Brain microvascular endothelial cell (primary cell): ENCODE results near the gene DNAJC16.
A peak's percentile ranks its signal among the peaks of the same experiment; 100 is the strongest.

Experiments used
- DNase-seq: peaks from one replicate; pipeline ENCODE4 v3.0.0-alpha.2; 2020
- H3K27ac ChIP-seq: fragments of 250-450 bp; sonication (Bioruptor Pico); 2 replicates; pipeline ENCODE4 v1.5.1; 2020; ENCODE audit warnings: mild to moderate bottlenecking, moderate library complexity
- H3K27me3 ChIP-seq: fragments of 250-450 bp; sonication (Bioruptor Pico); replicated peaks from 2 replicates; pipeline ENCODE4 v1.5.1; 2020; ENCODE audit warnings: mild to moderate bottlenecking
- H3K36me3 ChIP-seq: fragments of 250-450 bp; sonication (Bioruptor Pico); replicated peaks from 2 replicates; pipeline ENCODE4 v1.5.1; 2020; ENCODE audit warnings: mild to moderate bottlenecking
- H3K4me3 ChIP-seq: 2 replicates; pipeline ENCODE4 v1.5.1; 2011; ENCODE audit warnings: low read depth, mild to moderate bottlenecking, control low read depth, low read length, moderate library complexity
- in situ Hi-C: cut with HindIII; loops from 2 replicates; pipeline ENCODE4 v1.10.0; 2017; ENCODE audit warnings: low sequenced_read_pairs, low pct_ligation_motif_present
- TF ChIP-seq, protein P1 (sequence below): IDR thresholded peaks from 2 replicates; pipeline ENCODE4 v1.5.1; 2011; ENCODE audit warnings: low read depth, mild to moderate bottlenecking, moderate library complexity, low read length, control low read depth, inconsistent platforms; ENCODE audit errors: missing control alignments

DNAJC16 gene

DNA sequence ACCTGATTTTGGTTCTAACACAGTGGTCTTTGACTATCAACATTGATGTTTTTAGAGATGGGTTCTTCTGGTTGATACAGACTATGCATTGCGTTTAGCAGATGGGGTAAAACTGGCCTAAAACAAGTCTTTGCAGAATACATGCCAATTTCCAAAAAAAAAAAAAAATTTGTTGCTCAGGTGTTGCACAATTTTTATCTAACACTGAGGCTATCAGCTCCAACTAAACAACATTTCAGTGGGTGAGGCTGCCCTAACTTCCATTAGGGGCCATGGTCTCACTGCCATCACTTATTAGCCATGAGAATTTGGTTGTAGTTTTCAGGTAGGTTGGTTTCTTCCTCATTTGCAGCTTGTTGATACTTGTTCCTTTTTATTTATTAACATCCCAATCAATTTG, 44.2 kb downstream of the DNAJC16 start:
- no peak overlapping the region for H3K27ac ChIP-seq
- no peak for DNase-seq
- peaks cover 31% of the 10 kb centered on the region for H3K36me3 ChIP-seq
- no peak overlapping the region for H3K4me3 ChIP-seq
- no peaks in the 10 kb centered on the region for H3K27me3 ChIP-seq
- in situ Hi-C loops: no loop called here
- TF ChIP-seq, protein P1, sequence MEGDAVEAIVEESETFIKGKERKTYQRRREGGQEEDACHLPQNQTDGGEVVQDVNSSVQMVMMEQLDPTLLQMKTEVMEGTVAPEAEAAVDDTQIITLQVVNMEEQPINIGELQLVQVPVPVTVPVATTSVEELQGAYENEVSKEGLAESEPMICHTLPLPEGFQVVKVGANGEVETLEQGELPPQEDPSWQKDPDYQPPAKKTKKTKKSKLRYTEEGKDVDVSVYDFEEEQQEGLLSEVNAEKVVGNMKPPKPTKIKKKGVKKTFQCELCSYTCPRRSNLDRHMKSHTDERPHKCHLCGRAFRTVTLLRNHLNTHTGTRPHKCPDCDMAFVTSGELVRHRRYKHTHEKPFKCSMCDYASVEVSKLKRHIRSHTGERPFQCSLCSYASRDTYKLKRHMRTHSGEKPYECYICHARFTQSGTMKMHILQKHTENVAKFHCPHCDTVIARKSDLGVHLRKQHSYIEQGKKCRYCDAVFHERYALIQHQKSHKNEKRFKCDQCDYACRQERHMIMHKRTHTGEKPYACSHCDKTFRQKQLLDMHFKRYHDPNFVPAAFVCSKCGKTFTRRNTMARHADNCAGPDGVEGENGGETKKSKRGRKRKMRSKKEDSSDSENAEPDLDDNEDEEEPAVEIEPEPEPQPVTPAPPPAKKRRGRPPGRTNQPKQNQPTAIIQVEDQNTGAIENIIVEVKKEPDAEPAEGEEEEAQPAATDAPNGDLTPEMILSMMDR: no peak

DNA sequence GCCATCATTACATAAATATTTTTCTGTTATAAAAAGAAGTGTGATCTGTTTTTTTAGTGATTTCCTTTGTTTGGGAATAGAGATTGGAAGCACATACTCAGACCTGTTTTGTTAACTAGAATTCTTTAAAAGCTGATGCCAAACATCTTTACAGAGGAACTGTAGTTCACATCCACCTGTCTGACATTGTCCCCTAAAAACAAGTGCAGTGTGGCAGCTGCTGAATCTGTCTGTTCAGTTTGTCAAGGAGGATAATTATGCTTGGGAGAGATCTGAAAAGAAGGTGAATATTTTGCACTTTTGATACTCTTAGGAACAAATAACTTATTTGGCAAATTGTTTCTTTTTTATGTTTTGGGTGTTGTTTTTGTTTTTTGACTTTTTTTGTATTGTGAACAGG, 44.6 kb downstream of the DNAJC16 start:
- TF ChIP-seq, protein P1: no peak
- in situ Hi-C loops: no loop called here
- no peak overlapping the region for H3K4me3 ChIP-seq
- H3K27me3 ChIP-seq: no peaks in the 10 kb centered on the region
- no peak overlapping the region for H3K27ac ChIP-seq
- H3K36me3 ChIP-seq: peaks cover 27% of the 10 kb centered on the region
- no peak for DNase-seq

- H3K4me3 ChIP-seq: no peak overlapping the region
- no peaks in the 10 kb centered on the region for H3K27me3 ChIP-seq
- H3K27ac ChIP-seq: no peak overlapping the region
- in situ Hi-C loops: no loop called here
- DNase-seq: peak; percentile 22
- peaks cover 8% of the 10 kb centered on the region for H3K36me3 ChIP-seq
- TF ChIP-seq, protein P1: no peak
Measured at GRCh38 chr1:15573477-15573876, 46.8 kb downstream of the DNAJC16 start.

- Histone ChIP-seq H3K36me3 (peaks cover 2% of the 10 kb centered on the region), H3K27me3 (no peaks in the 10 kb centered on the region), H3K4me3 (no peak overlapping the region), H3K27ac (no peak overlapping the region)
- in situ Hi-C loops: no loop called here
- DNase-seq: no peak
- TF ChIP-seq, protein P1: no peak
Measured at GRCh38 chr1:15574741-15575140, 48.1 kb downstream of the DNAJC16 start.

- TF ChIP-seq, protein P1: no peak
- in situ Hi-C loops: no loop called here
- Histone ChIP-seq H3K27ac (no peak overlapping the region), H3K36me3 (peaks cover 2% of the 10 kb centered on the region), H3K27me3 (no peaks in the 10 kb centered on the region), H3K4me3 (no peak overlapping the region)
- DNase-seq: no peak
Measured at GRCh38 chr1:15575549-15576150, 49.0 kb downstream of the DNAJC16 start.

DNA sequence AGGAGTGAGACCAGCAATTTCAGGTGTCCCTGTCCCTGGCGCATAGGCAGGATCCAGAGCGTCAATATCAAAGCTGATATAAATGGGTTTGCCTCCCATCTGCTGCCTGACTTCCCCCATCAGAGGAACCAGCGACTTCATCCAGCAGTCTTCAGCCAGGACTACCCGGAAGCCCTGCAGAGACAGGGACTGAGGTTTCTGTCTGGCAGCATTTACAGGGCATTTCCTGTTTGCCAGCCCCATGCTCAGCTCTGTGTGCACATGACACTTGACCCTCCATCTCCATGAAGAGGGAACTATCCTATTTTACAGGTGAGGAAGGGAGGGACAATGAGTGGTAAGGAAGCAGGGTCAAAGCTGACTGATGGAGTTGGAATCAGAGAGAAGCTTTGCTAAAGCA, 51.0 kb downstream of the DNAJC16 start:
- no peak for DNase-seq
- H3K27ac ChIP-seq: no peak overlapping the region

More for the DNA sequence above, 51.0 kb downstream of the DNAJC16 start:
- in situ Hi-C loops: no loop called here
- Histone ChIP-seq H3K36me3 (no peaks in the 10 kb centered on the region), H3K4me3 (no peak overlapping the region), H3K27me3 (no peaks in the 10 kb centered on the region)
- TF ChIP-seq, protein P1: no peak
